ENCODE measurements around the gene ZEB2.

The ZEB2 gene

DNA sequence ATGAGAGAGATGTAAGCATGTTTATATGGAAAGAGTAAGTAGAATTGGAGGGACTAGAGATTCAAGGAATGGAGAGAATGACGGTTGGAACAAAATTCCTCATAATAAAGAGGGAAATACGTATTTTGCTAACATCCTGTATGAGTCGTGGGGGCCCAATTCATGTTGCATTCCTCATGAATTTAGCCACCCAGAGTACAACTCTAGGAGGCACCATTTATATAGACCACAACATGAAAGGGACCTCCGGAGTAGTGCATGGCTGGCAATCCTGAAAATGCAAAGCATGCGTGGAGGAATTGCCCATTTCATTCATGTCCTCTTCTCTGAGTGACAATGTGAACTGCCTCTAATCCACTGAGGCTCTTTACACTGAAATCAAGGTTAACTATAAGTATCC lies 168.2 kb downstream of the ZEB2 start:
- in situ Hi-C loops (cut with HindIII; ENCODE audit: low pct_ligation_motif_present, low sequenced_read_pairs): no loop called here
- Histone ChIP-seq H3K27ac (no peak overlapping the region), H3K36me3 (replicated peaks) (no peaks in the 10 kb centered on the region), H3K4me3 (ENCODE audit: low read depth, low read length) (no peak overlapping the region), H3K27me3 (replicated peaks) (no peaks in the 10 kb centered on the region)
- no peak for DNase-seq
- TF ChIP-seq CTCF (IDR thresholded peaks at IDR 0.05; ENCODE audit: low read depth, low read length, missing control alignments): no peak

DNA sequence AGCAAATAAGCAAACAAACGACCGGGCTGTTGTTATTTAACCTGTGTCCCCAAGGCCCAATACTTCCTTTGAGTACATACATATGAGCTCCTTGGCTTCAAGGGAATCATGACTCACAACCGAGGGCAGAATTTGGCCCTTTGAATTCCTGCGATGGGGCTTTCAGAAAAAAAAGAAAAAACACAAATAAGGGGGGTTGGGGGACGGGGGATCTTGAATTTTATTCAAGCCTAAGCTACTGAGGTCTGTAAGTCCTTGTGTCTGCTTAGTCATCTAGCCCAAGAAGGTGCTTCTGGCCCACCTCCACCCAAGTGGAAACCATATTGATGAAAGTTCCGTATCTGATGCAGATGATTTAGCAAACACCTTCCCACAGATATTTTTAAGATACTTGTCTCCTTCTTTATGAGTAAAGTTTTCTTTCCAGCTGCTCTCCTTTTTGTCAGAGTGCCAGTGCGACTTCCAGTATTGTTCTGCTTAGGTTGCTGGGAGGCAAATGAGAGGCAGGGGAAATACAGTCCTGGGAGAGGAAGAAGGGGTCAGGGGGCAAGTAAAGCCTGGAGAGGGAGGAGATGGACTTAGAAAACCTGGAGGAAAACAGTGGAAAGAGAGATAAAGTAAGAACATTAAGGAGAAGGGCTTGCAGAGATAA lies 169.6 kb downstream of the ZEB2 start:
- Histone ChIP-seq H3K4me3 (ENCODE audit: low read depth, low read length) (no peak overlapping the region), H3K27ac (peak overlapping the region; percentile 64), H3K27me3 (replicated peaks) (no peaks in the 10 kb centered on the region), H3K36me3 (replicated peaks) (no peaks in the 10 kb centered on the region)
- in situ Hi-C loops (cut with HindIII; ENCODE audit: low pct_ligation_motif_present, low sequenced_read_pairs): no loop called here
- peak; percentile 68 for DNase-seq
- no peak for TF ChIP-seq CTCF (IDR thresholded peaks at IDR 0.05; ENCODE audit: low read depth, low read length, missing control alignments)

DNA sequence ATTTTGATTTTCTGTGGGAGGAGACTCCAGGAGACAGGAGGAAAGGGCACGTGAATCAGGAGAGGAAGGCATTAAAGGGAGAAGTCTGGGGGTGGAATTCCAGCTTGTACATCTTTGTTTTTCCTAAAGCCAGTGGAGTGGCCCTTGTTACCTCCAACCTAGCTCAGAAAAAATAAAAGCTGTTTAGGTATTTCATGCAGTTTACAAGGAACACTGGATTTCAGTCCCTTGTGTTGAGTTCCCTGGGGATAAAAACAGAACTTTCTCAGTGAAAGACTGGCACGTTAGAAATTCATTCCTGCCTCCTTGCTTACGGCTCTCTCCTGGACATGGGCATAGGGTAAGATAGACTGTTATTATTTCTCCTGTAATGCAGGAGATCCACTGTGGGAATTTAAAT lies 170.2 kb downstream of the ZEB2 start:
- H3K27me3 ChIP-seq (replicated peaks): no peaks in the 10 kb centered on the region
- in situ Hi-C loops (cut with HindIII; ENCODE audit: low pct_ligation_motif_present, low sequenced_read_pairs): no loop called here
- no peaks in the 10 kb centered on the region for H3K36me3 ChIP-seq (replicated peaks)
- H3K4me3 ChIP-seq (ENCODE audit: low read depth, low read length): no peak overlapping the region
- no peak for DNase-seq
- peak overlapping the region; percentile 64 for H3K27ac ChIP-seq
- TF ChIP-seq CTCF (IDR thresholded peaks at IDR 0.05; ENCODE audit: low read depth, low read length, missing control alignments): no peak

DNA sequence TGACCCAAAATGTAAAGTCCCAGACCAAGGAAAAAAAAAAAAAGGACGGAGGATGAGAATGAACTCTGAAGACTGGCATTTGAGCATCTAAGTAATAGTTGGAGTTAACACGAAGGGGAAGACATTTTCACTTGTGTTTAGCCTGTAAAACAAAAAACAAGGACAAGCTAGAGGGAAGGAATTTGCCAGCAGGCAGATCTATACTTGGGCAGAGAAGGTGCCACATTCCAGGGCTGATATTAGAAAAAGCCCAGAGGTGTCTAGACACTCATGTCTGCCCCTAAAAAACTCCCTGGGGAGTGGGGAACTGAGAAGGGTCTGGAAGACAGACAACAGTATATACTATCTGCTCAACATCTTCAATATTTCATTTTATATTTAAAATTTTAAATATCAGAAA lies 171.1 kb downstream of the ZEB2 start:
- Histone ChIP-seq H3K27me3 (replicated peaks) (no peaks in the 10 kb centered on the region), H3K36me3 (replicated peaks) (no peaks in the 10 kb centered on the region), H3K27ac (no peak overlapping the region), H3K4me3 (ENCODE audit: low read depth, low read length) (no peak overlapping the region)
- no peak for DNase-seq
- in situ Hi-C loops (cut with HindIII; ENCODE audit: low pct_ligation_motif_present, low sequenced_read_pairs): no loop called here
- TF ChIP-seq CTCF (IDR thresholded peaks at IDR 0.05; ENCODE audit: low read depth, low read length, missing control alignments): no peak

GRCh38 chr2:144346229-144346628 lies 173.7 kb downstream of the ZEB2 start:
- no peaks in the 10 kb centered on the region for H3K27me3 ChIP-seq (replicated peaks)
- no peak for TF ChIP-seq CTCF (IDR thresholded peaks at IDR 0.05; ENCODE audit: low read depth, low read length, missing control alignments)
- no peak for DNase-seq
- no peaks in the 10 kb centered on the region for H3K36me3 ChIP-seq (replicated peaks)
- no peak overlapping the region for H3K27ac ChIP-seq
- in situ Hi-C loops (cut with HindIII; ENCODE audit: low pct_ligation_motif_present, low sequenced_read_pairs): no loop called here
- H3K4me3 ChIP-seq (ENCODE audit: low read depth, low read length): no peak overlapping the region

- TF ChIP-seq CTCF (IDR thresholded peaks at IDR 0.05; ENCODE audit: low read depth, low read length, missing control alignments): no peak
- Histone ChIP-seq H3K27me3 (replicated peaks) (no peaks in the 10 kb centered on the region), H3K4me3 (ENCODE audit: low read depth, low read length) (no peak overlapping the region), H3K27ac (no peak overlapping the region), H3K36me3 (replicated peaks) (no peaks in the 10 kb centered on the region)
- DNase-seq: no peak
- in situ Hi-C loops (cut with HindIII; ENCODE audit: low pct_ligation_motif_present, low sequenced_read_pairs): no loop called here
These were observed 176.8 kb downstream of the ZEB2 start for GRCh38 chr2:144343145-144343544.

Data from brain microvascular endothelial cell (primary cell).